GM20000 (cell line): ENCODE data around the gene NCAPG2.

Source experiments
- DNase-seq: peaks from one replicate; pipeline ENCODE4 v3.0.0; 2012; ENCODE audit warnings: low spot score
- TF ChIP-seq, protein P1 (sequence below): IDR thresholded peaks from 2 replicates; pipeline ENCODE4 v1.5.1; 2012; ENCODE audit warnings: mild to moderate bottlenecking, control low read depth; ENCODE audit errors: extremely low read depth, missing control alignments

The NCAPG2 gene

DNA sequence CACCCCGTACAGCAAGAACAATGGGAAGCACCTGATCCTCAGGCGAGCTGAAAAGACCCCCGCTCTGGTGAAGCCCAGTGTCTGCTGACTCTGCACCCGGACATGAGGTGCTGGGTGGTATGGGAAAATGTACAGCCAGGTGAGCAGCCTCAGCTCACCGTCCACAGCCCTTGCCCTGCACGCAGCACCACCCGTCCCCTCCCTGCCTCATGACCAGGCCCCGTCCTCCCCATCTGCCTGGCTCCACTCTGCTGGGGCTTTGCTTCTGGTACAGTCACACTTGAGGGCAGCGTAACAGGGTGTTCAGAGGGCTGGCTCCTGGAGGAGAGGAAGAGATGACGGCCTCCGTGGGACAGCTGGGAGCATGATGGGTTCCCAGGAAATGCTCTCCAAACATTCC lies 49.1 kb downstream of the NCAPG2 start:
- DNase-seq: no peak
- TF ChIP-seq, protein P1, sequence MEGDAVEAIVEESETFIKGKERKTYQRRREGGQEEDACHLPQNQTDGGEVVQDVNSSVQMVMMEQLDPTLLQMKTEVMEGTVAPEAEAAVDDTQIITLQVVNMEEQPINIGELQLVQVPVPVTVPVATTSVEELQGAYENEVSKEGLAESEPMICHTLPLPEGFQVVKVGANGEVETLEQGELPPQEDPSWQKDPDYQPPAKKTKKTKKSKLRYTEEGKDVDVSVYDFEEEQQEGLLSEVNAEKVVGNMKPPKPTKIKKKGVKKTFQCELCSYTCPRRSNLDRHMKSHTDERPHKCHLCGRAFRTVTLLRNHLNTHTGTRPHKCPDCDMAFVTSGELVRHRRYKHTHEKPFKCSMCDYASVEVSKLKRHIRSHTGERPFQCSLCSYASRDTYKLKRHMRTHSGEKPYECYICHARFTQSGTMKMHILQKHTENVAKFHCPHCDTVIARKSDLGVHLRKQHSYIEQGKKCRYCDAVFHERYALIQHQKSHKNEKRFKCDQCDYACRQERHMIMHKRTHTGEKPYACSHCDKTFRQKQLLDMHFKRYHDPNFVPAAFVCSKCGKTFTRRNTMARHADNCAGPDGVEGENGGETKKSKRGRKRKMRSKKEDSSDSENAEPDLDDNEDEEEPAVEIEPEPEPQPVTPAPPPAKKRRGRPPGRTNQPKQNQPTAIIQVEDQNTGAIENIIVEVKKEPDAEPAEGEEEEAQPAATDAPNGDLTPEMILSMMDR: no peak

DNA sequence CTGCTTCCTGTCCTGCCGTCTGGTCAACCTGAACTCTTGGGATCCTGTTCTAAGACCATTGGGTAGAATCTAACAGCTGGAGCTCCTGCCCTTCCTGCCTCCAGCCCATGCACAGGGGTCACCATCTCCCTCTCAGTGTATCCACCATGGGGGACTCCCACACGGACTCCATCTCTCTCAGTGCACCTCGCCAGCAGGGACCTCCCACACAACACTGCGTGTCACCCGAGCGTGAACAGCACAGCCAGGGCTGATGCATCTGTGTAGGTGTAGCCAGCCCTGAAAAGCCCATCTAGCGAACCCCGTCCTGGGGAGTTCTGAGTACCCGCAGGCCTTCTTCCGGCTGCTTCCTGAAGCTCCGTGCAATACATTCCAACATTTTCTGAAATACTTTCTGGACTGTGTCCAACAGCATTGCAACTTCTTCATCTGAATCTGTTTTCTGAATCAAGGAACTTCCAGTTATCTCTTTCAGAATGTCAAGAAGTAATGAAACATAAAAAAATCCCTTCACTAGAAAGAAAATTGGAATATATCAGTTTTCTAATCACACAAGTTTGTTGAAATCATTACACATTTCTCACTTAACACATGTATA lies 52.5 kb downstream of the NCAPG2 start:
- no peak for DNase-seq
- TF ChIP-seq, protein P1: no peak

- DNase-seq: no peak
- TF ChIP-seq, protein P1: no peak
These were observed 53.8 kb downstream of the NCAPG2 start for GRCh38 chr7:158650821-158651225.

GRCh38 chr7:158649279-158649678 lies 55.3 kb downstream of the NCAPG2 start:
- TF ChIP-seq, protein P1: no peak
- DNase-seq: no peak

DNA sequence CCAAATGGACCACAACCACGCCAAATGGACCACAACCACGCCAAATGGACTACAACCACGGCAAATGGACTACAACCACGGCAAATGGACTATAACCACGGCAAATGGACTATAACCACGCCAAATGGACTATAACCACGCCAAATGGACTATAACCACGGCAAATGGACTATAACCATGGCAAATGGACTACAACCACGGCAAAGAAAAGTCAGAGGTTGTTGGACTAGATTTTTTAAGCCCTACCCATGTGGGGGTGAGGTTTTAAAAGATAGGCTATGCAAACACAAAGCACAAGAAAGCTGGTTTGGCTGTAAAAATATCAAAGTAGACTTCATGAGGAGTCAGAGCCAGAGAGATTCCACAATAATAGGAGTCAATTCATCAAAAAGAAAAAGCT lies 55.8 kb downstream of the NCAPG2 start:
- TF ChIP-seq, protein P1: no peak
- DNase-seq: no peak

DNA sequence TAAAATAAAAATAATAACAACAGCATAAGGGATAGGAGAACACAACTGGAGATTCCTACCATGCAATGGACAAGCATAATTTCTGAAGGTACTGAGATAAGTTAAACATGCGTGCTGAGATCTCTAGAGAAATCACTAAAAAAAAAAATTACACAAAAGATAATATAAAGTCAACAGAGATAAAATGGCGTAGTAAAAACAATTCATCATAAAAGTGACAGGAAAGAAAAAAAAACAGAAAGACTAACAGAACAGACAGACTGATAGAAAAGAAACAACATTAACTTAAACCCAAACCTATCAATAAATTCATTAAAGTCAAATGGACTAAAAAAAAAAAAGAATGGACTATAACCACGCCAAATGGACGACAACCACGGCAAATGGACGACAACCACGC lies 56.4 kb downstream of the NCAPG2 start:
- DNase-seq: no peak
- TF ChIP-seq, protein P1: no peak

GRCh38 chr7:158647475-158647792 lies 57.2 kb downstream of the NCAPG2 start:
- TF ChIP-seq, protein P1: no peak
- DNase-seq: no peak
